A673 (cell line): Measurements from ENCODE around the gene PPP1R13B.

Experiments used
- EZH2 ChIP-seq: fragments of 200-600 bp; sonication (generic); IDR thresholded peaks from 2 replicates; pipeline ENCODE4 v1.6.1; 2017; ENCODE audit warnings: borderline replicate concordance, low read depth, mild to moderate bottlenecking, mixed read lengths, antibody characterized with exemption, low read length; ENCODE audit not compliant: poor library complexity, severe bottlenecking
- TF ChIP-seq, protein P1 (sequence below): fragments of 300-800, 200-600 bp; sonication (generic); conservative IDR thresholded peaks from 2 replicates; pipeline ENCODE4 v1.5.1; 2017; ENCODE audit warnings: low read depth, mild to moderate bottlenecking, antibody characterized with exemption, low read length, moderate library complexity, mixed read lengths

- TF ChIP-seq, protein P1, sequence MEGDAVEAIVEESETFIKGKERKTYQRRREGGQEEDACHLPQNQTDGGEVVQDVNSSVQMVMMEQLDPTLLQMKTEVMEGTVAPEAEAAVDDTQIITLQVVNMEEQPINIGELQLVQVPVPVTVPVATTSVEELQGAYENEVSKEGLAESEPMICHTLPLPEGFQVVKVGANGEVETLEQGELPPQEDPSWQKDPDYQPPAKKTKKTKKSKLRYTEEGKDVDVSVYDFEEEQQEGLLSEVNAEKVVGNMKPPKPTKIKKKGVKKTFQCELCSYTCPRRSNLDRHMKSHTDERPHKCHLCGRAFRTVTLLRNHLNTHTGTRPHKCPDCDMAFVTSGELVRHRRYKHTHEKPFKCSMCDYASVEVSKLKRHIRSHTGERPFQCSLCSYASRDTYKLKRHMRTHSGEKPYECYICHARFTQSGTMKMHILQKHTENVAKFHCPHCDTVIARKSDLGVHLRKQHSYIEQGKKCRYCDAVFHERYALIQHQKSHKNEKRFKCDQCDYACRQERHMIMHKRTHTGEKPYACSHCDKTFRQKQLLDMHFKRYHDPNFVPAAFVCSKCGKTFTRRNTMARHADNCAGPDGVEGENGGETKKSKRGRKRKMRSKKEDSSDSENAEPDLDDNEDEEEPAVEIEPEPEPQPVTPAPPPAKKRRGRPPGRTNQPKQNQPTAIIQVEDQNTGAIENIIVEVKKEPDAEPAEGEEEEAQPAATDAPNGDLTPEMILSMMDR, result no peak
- no peak for TF ChIP-seq EZH2
Measured at GRCh38 chr14:103728141-103728540, 119.2 kb downstream of the PPP1R13B start.
